ENCODE data around the gene MEGF11. TPM values are rescaled to one million over a fixed set of nuclear protein-coding genes. Genes with fewer than 3 reads are reported as not detected.

Gene MEGF11
- total and polyA plus RNA-seq, 8 donors, result 0.05 to 0.92 (median 0.14) TPM; not detected in 4

- Histone ChIP-seq H3K9me3 (no peaks in the 10 kb centered on the region), H3K4me3 (no peak overlapping the region), H3K27ac (no peak overlapping the region), H3K4me1 (no peaks in the 10 kb centered on the region), H3K27me3 (peaks cover 0 to 5% (median 0%) of the 10 kb centered on the region in 3 donors), H3K36me3 (no peaks in the 10 kb centered on the region)
- intact Hi-C loops (cut with DNase I; ENCODE audit: low total_unique reads), result no loop called here
- TF ChIP-seq EP300 (IDR thresholded peaks at IDR 0.05) (no peak), POLR2A (IDR thresholded peaks at IDR 0.05) (no peak), POLR2AphosphoS5 (IDR thresholded peaks at IDR 0.05) (no peak)
- TF ChIP-seq, protein P1, sequence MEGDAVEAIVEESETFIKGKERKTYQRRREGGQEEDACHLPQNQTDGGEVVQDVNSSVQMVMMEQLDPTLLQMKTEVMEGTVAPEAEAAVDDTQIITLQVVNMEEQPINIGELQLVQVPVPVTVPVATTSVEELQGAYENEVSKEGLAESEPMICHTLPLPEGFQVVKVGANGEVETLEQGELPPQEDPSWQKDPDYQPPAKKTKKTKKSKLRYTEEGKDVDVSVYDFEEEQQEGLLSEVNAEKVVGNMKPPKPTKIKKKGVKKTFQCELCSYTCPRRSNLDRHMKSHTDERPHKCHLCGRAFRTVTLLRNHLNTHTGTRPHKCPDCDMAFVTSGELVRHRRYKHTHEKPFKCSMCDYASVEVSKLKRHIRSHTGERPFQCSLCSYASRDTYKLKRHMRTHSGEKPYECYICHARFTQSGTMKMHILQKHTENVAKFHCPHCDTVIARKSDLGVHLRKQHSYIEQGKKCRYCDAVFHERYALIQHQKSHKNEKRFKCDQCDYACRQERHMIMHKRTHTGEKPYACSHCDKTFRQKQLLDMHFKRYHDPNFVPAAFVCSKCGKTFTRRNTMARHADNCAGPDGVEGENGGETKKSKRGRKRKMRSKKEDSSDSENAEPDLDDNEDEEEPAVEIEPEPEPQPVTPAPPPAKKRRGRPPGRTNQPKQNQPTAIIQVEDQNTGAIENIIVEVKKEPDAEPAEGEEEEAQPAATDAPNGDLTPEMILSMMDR (IDR thresholded peaks at IDR 0.05), result no peak
- WGBS, 5 donors, result 81 to 88% (median 86%) methylated on average over 5 of the region's 5 CpGs
- no peak for DNase-seq
These were observed 91.9 kb downstream of the MEGF11 start for GRCh38 chr15:66161575-66162118.

DNA sequence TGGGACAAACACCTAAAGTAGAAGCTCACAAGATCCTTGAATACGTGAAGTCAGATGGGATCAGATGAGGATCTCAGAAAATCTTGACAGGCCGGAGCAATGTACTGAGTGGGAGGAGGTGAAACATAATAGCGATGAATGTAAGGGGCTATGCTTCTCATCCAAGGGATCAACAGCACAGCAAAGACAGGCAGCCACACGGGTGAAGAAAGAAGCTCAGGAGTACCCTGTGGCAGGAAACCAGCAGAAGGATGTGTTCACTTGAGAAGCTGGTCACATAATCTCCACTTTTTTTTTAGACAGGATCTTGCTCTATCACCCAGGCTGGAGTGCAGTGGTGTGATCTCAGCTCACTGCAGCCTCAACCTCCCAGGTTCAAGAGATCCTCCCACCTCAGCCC is 92.4 kb downstream of the MEGF11 start:
- TF ChIP-seq POLR2A (IDR thresholded peaks at IDR 0.05) (no peak), POLR2AphosphoS5 (IDR thresholded peaks at IDR 0.05) (no peak), EP300 (IDR thresholded peaks at IDR 0.05) (no peak)
- TF ChIP-seq, protein P1 (IDR thresholded peaks at IDR 0.05), result no peak
- WGBS, 5 donors, result 74 to 86% (median 79%) methylated on average over 4 of the region's 4 CpGs
- H3K4me1 ChIP-seq, result no peaks in the 10 kb centered on the region
- no peaks in the 10 kb centered on the region for H3K36me3 ChIP-seq
- no peak overlapping the region for H3K4me3 ChIP-seq
- no peak overlapping the region for H3K27ac ChIP-seq
- intact Hi-C loops (cut with DNase I; ENCODE audit: low total_unique reads), result no loop called here
- no peak for DNase-seq
- H3K27me3 ChIP-seq, result peaks cover 0 to 10% (median 0%) of the 10 kb centered on the region in 3 donors
- no peaks in the 10 kb centered on the region for H3K9me3 ChIP-seq

DNA sequence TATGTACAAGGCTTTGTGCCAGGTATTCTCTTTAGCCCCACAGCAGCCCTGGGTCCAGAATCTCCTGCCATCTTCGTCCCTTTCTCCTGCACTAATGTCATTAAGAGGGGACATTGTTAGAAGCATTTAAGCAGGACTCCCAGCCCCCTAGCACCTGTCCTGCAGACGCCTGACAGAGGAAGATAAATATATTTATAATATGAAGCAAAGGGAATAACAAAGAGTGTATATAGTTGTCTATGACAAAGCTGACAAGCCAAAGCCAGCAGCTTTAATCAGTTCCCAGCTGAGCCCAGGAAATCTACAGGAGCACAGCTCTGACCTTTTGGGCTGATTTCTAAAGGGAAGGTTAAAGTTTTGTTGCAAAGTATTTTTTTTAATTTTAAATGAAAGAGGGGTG is 96.0 kb downstream of the MEGF11 start:
- no peak overlapping the region for H3K27ac ChIP-seq
- H3K4me1 ChIP-seq, result no peaks in the 10 kb centered on the region
- H3K9me3 ChIP-seq, result no peaks in the 10 kb centered on the region
- TF ChIP-seq POLR2AphosphoS5 (IDR thresholded peaks at IDR 0.05) (no peak), POLR2A (IDR thresholded peaks at IDR 0.05) (no peak), EP300 (IDR thresholded peaks at IDR 0.05) (no peak)
- TF ChIP-seq, protein P1 (IDR thresholded peaks at IDR 0.05), result no peak
- 43 to 53% (median 50%) methylated on average over 2 of the region's 2 CpGs for WGBS, 5 donors
- no peak for DNase-seq
- peaks cover 0 to 21% (median 0%) of the 10 kb centered on the region in 3 donors for H3K27me3 ChIP-seq
- H3K4me3 ChIP-seq, result no peak overlapping the region
- H3K36me3 ChIP-seq, result no peaks in the 10 kb centered on the region
- intact Hi-C loops (cut with DNase I; ENCODE audit: low total_unique reads), result no loop called here

DNA sequence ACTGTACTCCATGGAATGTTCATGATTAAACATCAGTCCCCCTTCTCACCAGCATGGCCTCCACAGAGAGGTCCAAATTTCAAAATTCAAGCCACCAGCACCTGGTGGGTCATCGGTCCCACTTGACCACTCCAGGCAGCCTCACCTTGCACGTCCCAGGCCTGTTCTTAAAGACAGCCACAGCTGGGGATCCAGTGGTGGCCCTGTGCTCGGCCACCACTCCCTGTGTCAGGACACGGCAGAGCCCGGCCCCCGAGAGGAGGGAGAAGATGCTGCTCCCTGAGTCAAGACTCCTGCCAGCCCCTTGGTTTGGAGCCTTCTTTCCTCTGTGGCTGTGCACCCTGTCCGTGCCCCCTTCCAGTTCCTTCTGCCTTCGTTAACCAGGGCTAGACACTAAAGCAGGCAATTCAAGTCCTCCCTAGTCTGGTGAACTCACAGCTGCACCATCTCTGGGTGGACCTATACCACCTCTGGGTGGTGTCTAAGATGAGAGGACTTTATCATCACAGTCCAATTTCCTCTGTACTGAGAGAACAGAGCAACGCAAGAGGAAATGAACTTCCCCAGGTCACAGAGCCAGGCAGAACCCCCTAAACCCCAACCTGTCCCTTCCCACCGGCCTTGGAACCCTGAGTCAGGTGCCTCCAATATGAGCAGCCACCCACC is 97.1 kb downstream of the MEGF11 start:
- WGBS, 5 donors, result 73 to 85% (median 82%) methylated on average over 8 to 10 of the region's 10 CpGs

More for the DNA sequence above, 97.1 kb downstream of the MEGF11 start:
- Histone ChIP-seq H3K27ac (no peak overlapping the region), H3K9me3 (no peaks in the 10 kb centered on the region), H3K4me1 (no peaks in the 10 kb centered on the region), H3K27me3 (peaks cover 0 to 26% (median 0%) of the 10 kb centered on the region in 3 donors), H3K4me3 (no peak overlapping the region), H3K36me3 (no peaks in the 10 kb centered on the region)
- intact Hi-C loops (cut with DNase I; ENCODE audit: low total_unique reads), result no loop called here
- DNase-seq, result no peak
- no peak for TF ChIP-seq EP300 (IDR thresholded peaks at IDR 0.05)
- TF ChIP-seq, protein P1 (IDR thresholded peaks at IDR 0.05), result no peak
- no peak for TF ChIP-seq POLR2A (IDR thresholded peaks at IDR 0.05)
- TF ChIP-seq POLR2AphosphoS5 (IDR thresholded peaks at IDR 0.05), result no peak
